Tibial artery (tissue), 4 donors: Measurements from ENCODE around the gene EZR.

Experiments
- DNase-seq, 2 donors: peaks; one replicate each; pipeline ENCODE4 v3.0.0-alpha.2; 2019
- H3K27ac ChIP-seq, 2 donors: fragments of 200-600 bp; sonication (generic) in 1 of 2; 1 replicate in 1 of 2; 2 replicates in 1 of 2; pipeline ENCODE4 v1.5.1; 2018 to 2019; ENCODE audit warnings: mild to moderate bottlenecking in 1 of 2
- H3K27me3 ChIP-seq, 2 donors: fragments of 200-600 bp; sonication (generic) in 1 of 2; one replicate each; pipeline versions ENCODE4 v1.5.1 to v1.6.0; 2016 to 2019
- H3K36me3 ChIP-seq, 3 donors: fragments of 200-600 bp; sonication (generic) in 2 of 3; one replicate each; pipeline ENCODE4 v1.5.1; 2016 to 2019; ENCODE audit warnings: mild to moderate bottlenecking in 2 of 3
- H3K4me1 ChIP-seq, 4 donors: fragments of 200-600 bp; sonication (generic) in 2 of 4; 1 replicate in 3 of 4; 2 replicates in 1 of 4; pipeline ENCODE4 v1.5.1; 2016 to 2019
- H3K4me3 ChIP-seq, 2 donors: fragments of 200-600 bp; sonication (generic) in 1 of 2; 1 replicate in 1 of 2; 2 replicates in 1 of 2; pipeline ENCODE4 v1.5.1; 2018 to 2019; ENCODE audit warnings: mild to moderate bottlenecking in 2 of 2
- H3K9me3 ChIP-seq, 3 donors: fragments of 200-600 bp; sonication (generic) in 1 of 3; one replicate each; pipeline ENCODE4 v1.5.1; 2016 to 2019
- CTCF ChIP-seq, 2 experiments: fragments of 200-600 bp in 1 of 2; fragments of 450-650 bp in 1 of 2; IDR thresholded peaks; one replicate each; pipeline ENCODE4 v1.5.1; 2017 to 2019; ENCODE audit warnings: antibody characterized with exemption in 2 of 2, mild to moderate bottlenecking in 1 of 2, moderate library complexity in 1 of 2
- intact Hi-C: fragments of 100-400 bp; cut with DNase I; formaldehyde crosslinking; loops from one replicate; pipeline ENCODE4 v1.15.0; 2023; ENCODE audit warnings: low total_unique reads

The EZR gene

GRCh38 chr6:158853072-158853879 is 34.1 kb upstream of the EZR start:
- H3K27ac ChIP-seq: no peak overlapping the region
- TF ChIP-seq CTCF (IDR thresholded peaks at IDR 0.05): no peak
- DNase-seq: peak in 1 of 2 donors; percentile 52
- no peaks in the 10 kb centered on the region for H3K27me3 ChIP-seq
- no peaks in the 10 kb centered on the region for H3K36me3 ChIP-seq
- H3K9me3 ChIP-seq: no peaks in the 10 kb centered on the region
- H3K4me3 ChIP-seq: no peak overlapping the region
- intact Hi-C loops: no loop called here
- H3K4me1 ChIP-seq: peaks cover 0 to 12% (median 2%) of the 10 kb centered on the region in 4 donors

GRCh38 chr6:158852312-158853071 is 33.3 kb upstream of the EZR start:
- H3K27ac ChIP-seq: no peak overlapping the region
- no peaks in the 10 kb centered on the region for H3K9me3 ChIP-seq
- H3K4me1 ChIP-seq: peaks cover 0 to 12% (median 2%) of the 10 kb centered on the region in 4 donors
- intact Hi-C loops: no loop called here
- no peak overlapping the region for H3K4me3 ChIP-seq
- TF ChIP-seq CTCF (IDR thresholded peaks at IDR 0.05): no peak
- DNase-seq: no peak
- no peaks in the 10 kb centered on the region for H3K36me3 ChIP-seq
- no peaks in the 10 kb centered on the region for H3K27me3 ChIP-seq

DNA sequence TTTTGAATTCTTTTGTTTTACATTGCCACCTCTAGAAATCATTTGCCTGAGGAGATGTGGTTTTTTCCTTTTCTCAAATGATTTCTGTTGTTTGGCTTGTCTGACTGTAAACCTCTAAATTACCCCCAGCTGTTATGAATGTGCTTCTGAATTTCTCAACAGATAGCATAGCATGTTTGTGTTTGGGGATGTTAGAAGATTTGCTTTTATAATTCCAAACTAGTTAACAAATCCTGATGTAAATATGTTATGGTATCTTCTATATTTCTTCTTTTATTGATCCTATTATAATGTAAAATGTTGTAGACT is 31.6 kb upstream of the EZR start:
- no peaks in the 10 kb centered on the region for H3K27me3 ChIP-seq
- no peak overlapping the region for H3K27ac ChIP-seq
- no peak overlapping the region for H3K4me3 ChIP-seq
- intact Hi-C loops: no loop called here
- H3K36me3 ChIP-seq: no peaks in the 10 kb centered on the region
- no peaks in the 10 kb centered on the region for H3K9me3 ChIP-seq
- TF ChIP-seq CTCF (IDR thresholded peaks at IDR 0.05): no peak
- H3K4me1 ChIP-seq: peaks cover 0 to 12% (median 2%) of the 10 kb centered on the region in 4 donors
- no peak for DNase-seq

- Histone ChIP-seq H3K4me1 (peaks cover 0 to 12% (median 2%) of the 10 kb centered on the region in 4 donors), H3K4me3 (no peak overlapping the region), H3K27me3 (no peaks in the 10 kb centered on the region), H3K27ac (no peak overlapping the region), H3K9me3 (no peaks in the 10 kb centered on the region), H3K36me3 (no peaks in the 10 kb centered on the region)
- TF ChIP-seq CTCF (IDR thresholded peaks at IDR 0.05): no peak
- no peak for DNase-seq
- intact Hi-C loops: no loop called here
Measured at GRCh38 chr6:158849899-158850806, 31.0 kb upstream of the EZR start.

- H3K4me3 ChIP-seq: no peak overlapping the region
- no peaks in the 10 kb centered on the region for H3K36me3 ChIP-seq
- intact Hi-C loops: no loop called here
- TF ChIP-seq CTCF (IDR thresholded peaks at IDR 0.05): no peak
- H3K27ac ChIP-seq: no peak overlapping the region
- no peaks in the 10 kb centered on the region for H3K27me3 ChIP-seq
- no peaks in the 10 kb centered on the region for H3K9me3 ChIP-seq
- H3K4me1 ChIP-seq: peaks cover 0 to 7% (median 2%) of the 10 kb centered on the region in 4 donors
- DNase-seq: no peak
Measured at GRCh38 chr6:158848490-158848895, 29.3 kb upstream of the EZR start.
